Mammary epithelial cell (primary cell): Measurements from ENCODE around the gene CTDSPL.

Experiments used
- CTCF ChIP-seq, 2 donors: IDR thresholded peaks in 1 of 2; conservative IDR thresholded peaks in 1 of 2; 2 replicates each; pipeline ENCODE4 v1.5.1; 2011 to 2012; ENCODE audit warnings: inconsistent platforms in 2 of 2, low read length in 2 of 2, mild to moderate bottlenecking in 2 of 2, control low read depth in 1 of 2, low read depth in 1 of 2; ENCODE audit not compliant: insufficient read depth in 1 of 2; ENCODE audit errors: extremely low read depth in 1 of 2
- EZH2 ChIP-seq: IDR thresholded peaks from 2 replicates; pipeline ENCODE4 v1.6.1; 2012; ENCODE audit warnings: low read length, inconsistent platforms, borderline replicate concordance

GRCh38 chr3:37819591-37819990 lies 42.1 kb upstream of the CTDSPL start:
- no peak for TF ChIP-seq CTCF (conservative IDR thresholded peaks at IDR 0.05 in 1 of 2, IDR thresholded peaks at IDR 0.05 in 1 of 2; ENCODE audit: extremely low read depth in 1 of 2, insufficient read depth in 1 of 2, low read depth in 1 of 2, low read length in 2 of 2)
- TF ChIP-seq EZH2 = no peak
